HG03439 (cell line): ENCODE results near the gene SEC24D.
A peak's percentile ranks its signal among the peaks of the same experiment; 100 is the strongest.
"Not testable (repeated sequence)": the region's sequence is repeated elsewhere in the genome, so short reads cannot be mapped to it uniquely, and the experiment has no call there.

Source experiments
- ATAC-seq: cut with Tn5 transposase; IDR thresholded peaks from one replicate; pipeline ENCODE4 v1.9.1; 2021; ENCODE audit warnings: mild to moderate bottlenecking, moderate library complexity; ENCODE audit not compliant: unreplicated experiment

Gene SEC24D, protein sequence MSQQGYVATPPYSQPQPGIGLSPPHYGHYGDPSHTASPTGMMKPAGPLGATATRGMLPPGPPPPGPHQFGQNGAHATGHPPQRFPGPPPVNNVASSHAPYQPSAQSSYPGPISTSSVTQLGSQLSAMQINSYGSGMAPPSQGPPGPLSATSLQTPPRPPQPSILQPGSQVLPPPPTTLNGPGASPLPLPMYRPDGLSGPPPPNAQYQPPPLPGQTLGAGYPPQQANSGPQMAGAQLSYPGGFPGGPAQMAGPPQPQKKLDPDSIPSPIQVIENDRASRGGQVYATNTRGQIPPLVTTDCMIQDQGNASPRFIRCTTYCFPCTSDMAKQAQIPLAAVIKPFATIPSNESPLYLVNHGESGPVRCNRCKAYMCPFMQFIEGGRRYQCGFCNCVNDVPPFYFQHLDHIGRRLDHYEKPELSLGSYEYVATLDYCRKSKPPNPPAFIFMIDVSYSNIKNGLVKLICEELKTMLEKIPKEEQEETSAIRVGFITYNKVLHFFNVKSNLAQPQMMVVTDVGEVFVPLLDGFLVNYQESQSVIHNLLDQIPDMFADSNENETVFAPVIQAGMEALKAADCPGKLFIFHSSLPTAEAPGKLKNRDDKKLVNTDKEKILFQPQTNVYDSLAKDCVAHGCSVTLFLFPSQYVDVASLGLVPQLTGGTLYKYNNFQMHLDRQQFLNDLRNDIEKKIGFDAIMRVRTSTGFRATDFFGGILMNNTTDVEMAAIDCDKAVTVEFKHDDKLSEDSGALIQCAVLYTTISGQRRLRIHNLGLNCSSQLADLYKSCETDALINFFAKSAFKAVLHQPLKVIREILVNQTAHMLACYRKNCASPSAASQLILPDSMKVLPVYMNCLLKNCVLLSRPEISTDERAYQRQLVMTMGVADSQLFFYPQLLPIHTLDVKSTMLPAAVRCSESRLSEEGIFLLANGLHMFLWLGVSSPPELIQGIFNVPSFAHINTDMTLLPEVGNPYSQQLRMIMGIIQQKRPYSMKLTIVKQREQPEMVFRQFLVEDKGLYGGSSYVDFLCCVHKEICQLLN

DNA sequence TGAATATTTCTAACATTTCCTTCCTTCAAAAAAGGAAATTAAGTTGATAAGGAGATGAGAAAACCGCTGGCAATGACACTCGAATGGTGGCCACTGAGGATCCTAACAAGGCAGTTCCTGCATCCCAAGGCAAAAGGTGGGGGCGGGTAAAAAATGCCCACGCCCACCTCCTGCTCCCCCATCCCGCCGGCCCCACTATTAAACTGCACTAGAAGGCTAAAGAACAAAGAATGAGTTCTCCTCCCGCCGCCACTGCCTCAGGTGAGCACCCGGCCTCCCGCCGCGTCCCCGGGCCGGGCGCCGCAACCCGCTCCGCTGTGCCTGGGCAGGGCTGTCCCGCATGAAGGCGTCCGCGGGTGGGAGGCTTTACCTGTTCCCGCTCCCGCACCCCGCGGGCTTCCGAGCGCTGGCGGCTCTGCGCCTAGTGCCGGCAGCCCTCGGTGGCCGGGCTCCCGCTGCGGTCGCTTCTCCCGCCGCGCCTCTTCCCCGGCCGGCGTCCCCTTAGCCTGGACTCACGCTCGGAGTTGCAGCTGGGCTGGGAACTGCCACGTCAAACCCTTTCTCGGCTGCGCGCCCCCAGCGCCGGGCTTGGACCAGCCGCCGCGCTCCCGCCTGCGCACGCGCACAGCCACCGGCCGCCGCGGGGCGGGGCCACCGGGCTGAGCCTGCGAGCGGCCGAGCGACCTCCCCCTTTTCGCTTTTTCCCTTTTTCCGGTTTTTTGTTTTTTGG is at the start of gene SEC24D:
SEC24D (minus strand) TSS at position 556 of the 730 bp plus-strand sequence. CDS start 2,430 bp downstream, outside the sequence.
- ATAC-seq, result peak; percentile 69

DNA sequence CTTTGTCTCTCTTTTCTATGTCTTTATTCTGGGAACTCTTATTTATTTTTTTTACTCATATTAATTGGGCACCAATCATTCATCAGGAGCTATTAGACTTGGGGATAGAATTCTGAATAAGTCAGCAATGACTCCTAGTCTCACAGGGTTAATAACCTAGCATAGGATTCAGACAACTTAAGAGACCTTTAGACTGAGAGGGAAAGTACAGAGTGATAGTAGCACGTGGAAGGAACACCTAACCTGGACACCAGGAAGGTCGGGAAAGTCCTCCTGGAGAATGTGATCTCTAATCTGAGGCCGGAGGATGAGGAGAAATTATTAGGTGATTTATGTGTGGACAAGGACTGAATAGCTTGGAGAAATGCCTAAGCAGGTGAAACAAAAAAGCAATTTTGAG is 48.8 kb upstream of the SEC24D start:
- ATAC-seq, result no peak

DNA sequence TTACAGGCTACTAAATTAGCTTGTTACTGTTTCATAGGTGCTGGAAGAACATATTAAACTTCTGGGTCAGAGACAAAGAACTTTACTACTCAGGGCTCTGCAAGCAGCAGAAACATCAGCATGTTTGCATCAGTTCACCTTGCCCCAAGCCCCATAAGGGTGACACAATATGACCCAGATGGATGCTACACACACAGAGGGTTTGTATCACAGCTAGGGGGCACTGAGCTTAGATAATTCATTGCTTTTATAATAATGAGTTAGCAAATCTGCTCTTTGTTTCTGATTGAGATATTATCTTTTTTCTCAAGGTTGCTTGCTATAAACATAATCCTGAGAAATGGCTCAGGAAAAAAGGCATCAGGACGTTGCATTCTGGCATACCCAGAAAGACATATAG is 47.9 kb upstream of the SEC24D start:
- ATAC-seq, result no peak

DNA sequence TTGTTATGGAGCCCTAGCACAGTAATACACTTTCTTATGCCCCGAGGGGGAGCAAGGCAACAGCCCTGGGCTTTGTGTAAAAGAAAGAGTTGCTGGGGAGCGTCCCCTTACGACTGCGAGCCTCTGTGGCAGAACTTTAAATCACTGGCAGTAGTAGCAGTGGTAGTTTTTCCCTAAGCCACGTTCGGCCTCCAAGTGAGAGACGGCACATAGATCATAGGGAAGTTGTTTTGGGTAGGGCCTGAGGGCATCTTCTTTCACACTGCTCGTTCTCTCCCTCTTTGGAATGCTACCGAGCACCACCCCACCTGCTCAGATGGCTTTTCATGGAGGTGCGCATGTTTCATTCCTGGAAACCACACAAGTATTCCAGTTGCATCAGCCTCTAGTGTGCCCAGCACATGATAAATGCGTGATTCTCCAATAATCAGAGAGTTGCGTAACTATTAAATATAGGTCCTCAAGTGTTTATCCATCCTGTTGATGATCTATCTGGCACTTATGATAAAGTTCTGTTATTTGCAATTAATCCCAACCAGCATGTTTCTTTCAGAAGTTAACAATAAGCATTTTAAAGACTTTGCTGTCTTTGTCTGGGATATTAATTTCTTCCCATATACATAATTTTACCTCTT is 45.7 kb upstream of the SEC24D start:
- ATAC-seq, result no peak

DNA sequence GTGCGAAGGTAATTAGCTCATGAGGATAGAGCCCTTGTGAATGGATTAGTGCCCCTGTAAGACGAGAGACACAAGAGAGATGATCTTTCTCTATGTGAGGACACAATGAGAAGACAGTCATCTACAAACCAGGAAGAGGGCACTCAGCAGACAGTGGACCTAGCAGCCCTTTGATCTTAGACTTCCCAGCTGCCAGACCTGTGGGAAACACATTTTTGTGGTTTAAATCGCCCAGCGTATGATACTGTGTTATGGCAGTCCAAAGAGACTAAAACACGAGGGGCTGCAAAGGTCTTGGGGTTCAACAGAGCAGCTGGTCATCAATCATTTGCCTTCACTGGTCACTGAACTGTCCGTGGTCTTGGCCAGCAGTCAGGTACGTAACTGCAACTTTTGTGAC is 43.5 kb upstream of the SEC24D start:
- ATAC-seq, result no peak

DNA sequence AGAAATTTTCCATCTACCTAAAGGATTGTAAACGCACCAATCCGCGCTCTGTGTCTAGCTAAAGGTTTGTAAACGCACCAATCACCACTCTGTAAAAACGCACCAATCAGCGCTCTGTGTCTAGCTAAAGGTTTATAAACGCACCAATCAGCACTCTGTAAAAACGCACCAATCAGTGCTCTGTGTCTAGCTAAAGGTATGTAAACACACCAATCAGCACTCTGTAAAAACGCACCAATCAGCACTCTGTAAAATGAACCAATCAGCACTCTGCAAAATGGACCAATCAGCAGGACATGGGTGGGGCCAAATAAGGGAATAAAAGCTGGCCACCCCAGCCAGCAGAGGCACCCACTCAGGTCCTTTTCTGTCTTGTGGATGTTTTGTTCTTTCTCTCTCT is 42.6 kb upstream of the SEC24D start:
- not testable (repeated sequence) for ATAC-seq

DNA sequence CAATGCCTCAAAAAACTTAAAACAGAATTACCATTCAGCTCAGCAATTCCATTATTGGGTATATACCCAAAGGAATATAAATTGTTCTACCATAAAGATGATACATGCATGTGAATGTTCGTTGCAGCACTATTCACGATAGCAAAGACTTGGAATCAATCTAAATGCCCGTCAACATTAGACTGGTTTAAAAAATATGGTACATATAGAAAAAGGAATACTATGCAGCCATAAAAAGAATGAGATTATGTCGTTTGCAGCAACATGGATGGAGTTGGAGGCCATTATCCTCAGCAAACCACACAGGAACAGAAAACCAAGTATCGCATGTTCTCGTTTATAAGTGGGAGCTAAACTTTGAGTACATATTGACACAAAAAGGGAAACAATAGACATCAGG is 41.9 kb upstream of the SEC24D start:
- ATAC-seq, result no peak

DNA sequence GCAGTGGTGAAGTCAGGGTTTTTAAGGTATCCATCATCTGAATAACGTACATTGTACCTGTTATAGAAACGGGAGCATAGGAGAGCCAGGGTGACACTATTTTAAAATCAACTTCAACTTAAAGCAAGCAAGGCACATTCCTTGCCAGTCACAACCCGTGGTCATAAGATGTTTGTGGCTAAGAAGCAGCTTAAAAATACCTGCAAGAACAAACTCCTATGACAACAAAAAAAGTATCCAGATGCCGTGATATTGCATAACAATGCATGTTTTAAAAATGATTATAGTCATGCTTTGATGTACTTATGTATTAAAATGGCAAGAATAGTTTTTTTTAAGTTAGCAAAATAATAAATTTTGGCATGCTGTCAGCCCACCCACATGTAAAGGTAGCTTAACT is 36.3 kb upstream of the SEC24D start:
- no peak for ATAC-seq

DNA sequence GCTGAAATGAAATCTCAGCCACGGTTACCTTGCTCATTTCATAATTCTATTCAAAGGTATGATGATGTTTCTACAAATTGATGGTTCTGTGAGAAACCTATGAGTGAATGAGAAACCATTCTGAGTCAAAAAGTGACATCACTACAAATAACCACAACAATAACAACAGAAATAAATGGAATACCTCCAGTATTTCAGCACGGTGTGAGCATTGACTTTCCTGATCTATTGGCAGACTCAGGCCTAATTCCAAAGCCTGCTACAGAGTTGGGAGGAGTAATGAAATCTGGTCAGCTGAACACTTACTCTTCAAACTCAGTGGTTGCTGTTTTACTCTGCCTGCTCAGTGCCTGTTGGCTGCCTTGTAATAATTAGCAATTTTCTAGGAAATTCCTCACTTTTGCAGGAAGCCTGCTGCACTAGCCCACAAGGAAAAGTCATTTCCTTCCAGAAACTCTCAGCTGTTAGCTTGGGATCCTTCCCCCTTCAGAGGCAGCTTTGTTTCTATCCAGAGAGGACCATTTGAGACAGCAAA is 33.9 kb upstream of the SEC24D start:
- ATAC-seq, result peak; percentile 63

DNA sequence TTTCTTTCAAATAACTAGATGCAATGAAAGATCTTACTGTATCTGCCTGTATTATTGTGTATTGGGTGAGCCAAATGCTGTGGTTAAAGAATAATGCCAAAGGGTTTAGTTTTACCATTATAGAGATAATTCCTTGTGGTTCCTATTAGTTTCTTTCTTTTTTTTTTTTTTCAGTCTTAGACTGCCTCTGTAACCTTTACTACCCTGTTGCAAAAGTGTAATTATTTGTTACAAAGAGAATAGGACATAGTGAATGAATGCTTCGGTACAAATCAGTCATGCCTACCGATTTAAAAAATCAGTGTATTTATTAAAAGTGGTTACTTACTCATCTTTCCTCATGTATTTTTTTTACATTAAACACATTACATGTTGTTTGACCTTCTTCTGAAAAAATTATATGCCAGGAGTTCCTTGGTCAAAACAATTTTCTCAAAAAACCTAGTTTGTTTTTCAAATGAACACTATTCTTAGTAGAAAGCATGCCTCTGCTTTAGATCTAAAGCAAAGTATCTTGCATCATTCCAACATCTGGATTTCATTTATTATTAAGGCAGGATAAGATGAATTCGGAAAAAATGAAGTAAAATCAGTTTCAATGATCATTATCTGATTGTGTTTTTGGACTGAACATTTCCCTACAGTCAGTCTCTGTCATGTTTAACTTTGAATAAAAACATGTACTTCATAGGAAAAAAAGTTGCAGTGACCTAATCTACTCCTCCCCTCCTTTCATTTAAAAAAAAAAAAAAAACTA is 31.6 kb upstream of the SEC24D start:
- no peak for ATAC-seq

DNA sequence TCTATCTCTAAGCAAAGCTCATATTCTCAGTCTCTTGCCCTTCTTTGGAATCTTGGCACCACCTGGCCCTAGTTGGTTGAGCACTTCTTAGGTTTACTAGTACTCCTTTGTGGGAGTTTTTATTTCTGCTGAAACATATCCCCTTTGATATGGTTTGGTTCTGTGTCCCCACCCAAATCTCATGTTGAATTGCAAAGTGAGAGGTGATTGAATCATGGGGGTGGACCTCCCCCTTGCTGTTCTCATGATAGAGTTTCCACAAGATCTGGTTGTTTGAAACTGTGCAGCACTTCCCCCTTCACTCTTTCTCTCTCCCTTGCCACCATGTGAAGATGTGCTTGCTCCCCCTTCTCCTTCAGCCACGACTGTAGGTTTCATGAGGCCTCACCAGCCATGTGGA is 30.5 kb upstream of the SEC24D start:
- ATAC-seq, result no peak

DNA sequence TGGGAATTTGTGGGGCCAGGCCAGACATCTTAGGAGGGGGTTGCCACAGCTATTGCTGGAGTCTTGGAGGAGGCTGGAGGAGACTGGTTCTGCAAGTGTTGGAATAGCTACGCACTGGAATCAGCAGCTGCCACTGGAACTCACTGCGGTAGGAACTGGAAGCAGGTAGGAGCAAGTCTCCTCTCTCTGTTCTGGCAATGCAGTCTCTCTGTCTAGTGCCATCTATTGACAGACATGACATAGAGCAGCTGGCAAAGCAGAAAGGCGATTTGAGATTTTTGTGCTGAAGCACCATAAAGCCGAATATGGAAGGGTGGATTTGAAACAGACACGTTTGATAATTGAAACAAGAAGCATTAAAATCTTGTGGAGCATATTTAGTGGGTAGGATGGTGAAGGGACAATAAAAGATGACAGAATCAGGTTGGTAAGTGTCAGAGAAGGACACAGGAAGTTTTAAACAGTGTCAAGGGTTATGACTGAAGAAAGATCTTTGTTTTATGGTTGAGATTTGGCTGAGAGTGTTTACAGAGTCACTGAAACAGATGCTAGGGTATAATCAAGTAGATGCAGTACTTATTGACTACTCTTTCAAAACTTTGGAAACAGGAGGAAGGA is 29.3 kb upstream of the SEC24D start:
- no peak for ATAC-seq

DNA sequence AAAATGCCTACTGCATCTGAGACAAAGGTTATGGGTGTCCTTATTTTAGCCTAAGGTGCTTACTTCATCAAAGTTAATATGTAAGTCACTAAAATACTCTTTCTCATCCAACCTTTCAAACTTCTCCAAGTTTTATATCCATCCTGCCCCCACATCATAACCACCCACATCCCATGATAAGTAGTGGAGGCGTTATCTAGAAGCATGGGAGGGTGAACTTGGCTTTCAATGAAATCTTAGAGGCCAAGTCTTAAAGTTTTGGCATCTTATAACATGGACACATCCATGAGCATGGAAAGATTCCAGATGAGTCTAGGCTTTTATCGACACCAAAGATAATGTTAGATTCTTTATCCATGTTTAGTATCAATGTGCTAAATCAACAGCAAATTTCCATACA is 22.9 kb upstream of the SEC24D start:
- no peak for ATAC-seq

DNA sequence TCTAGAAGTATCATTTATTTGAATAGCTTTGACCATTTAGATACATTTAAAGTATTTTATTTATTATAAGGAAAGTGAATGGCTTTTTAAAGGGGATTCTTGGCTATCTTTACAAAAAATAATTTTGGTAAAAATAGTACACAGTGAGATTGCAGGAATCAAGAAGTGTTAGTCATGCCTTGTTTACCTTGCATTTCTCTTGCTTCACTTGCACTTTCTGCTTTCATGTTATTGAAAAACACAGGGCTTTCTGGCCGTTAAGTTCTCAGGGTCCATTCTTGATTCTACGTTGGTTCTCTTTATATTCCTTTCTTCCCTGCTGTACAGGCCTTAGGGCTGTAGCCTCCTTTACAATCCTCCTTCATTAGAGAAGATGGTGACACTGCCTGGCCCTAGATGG is 21.8 kb upstream of the SEC24D start:
- no peak for ATAC-seq

DNA sequence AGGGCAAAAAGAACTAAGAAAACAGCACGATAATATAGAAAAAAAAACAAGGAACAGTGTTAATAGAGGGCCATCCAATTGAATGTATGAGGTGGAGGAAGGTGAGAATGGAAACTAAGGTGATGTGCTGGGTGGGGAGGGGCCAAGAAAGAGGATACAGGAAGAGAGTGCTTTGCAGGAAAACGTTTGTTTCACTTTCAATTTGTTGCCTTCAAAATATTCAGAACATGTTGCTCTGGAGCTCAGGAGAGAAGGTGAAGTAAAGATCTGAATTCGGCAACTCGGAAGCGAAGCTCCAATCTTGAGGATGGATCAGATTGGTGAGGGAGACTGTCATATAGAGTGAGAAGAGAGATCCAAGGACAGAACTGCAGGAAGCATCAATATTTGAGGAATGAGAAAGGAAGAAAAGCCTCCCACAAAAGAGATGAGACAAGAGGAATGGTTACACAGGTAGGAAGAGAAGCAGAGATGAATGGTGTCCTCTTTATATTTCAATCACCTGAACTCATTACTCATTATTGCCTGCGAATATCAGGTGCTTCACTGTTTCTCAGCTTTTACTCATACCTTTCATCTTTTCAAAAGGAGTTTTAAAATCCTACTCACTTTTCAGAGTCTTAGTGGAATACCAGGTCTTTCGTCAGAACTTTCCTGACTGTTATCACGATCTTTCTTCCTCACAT is 14.7 kb upstream of the SEC24D start:
- ATAC-seq, result no peak

DNA sequence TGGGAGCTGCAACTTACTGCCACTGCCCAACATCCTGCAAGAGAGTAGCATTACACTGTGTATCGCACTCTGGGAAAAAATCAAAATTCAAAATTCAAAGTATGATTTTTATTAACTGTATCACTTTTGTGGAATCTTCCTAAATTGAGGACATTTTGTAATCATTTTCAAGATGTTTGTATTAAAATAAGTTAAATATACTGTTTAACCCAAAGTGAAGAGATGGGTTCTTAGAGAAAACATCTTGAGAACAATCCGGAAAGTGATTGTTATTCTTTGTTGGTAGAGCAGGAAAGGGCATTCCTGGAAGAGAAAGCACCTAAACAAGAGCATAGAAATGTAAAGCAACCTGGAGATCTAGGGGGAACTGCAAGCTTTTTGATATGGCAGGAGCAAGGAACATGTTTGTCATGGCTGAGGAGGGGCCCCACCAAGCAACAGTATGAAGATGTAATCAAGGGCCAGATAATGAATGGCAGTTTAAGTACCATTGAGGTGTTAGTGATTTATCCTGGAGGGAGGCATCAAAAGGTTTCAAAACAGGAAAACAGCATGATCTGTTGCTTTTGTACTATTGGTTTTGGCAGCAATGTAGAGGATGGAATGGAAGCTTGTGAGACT is 14.1 kb upstream of the SEC24D start:
- no peak for ATAC-seq

DNA sequence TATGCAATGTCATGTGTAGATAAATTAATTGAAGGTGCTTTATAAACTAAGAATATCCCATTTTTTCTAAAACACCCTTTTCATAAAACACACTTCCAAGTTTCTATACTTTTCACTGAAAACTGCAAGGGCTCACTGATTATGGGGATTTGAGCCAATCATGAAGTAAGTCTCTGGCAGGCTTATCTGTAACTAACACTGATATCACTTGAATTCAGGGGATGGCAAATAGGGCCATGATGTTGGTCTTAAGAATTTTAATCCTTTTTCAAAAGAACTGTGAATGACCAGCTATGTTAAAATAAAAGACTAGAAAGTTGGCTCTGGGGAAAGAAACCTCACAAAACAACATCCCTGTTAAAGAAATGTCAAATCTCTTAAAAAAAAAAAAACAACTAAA is 13.0 kb upstream of the SEC24D start:
- ATAC-seq, result no peak

DNA sequence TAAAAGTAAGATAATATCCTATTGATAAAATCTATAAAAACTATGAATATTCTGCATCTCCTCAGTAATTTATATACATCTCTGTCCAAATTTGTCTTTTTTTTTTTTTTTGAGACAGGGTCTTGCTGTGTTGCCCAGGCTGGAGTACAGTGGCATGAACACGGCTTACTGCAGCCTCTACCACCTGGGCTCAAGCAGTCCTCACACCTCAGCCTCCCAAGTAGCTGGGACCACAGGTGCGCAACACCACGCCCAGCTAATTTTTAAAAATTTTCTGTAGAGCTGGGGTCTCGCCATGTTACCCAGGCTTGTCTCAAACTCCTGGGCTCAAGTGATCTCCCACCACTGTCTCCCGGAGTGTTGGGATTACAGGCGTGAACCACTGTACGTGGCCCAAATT is 12.3 kb upstream of the SEC24D start:
- no peak for ATAC-seq
